Smooth muscle cell (in vitro differentiated cells): ENCODE results near the gene FCN2. TPM values are rescaled to one million over a fixed set of nuclear protein-coding genes. Genes with fewer than 3 reads are reported as not detected.

Experiments used
- DNase-seq: peaks from one replicate; lab custom pipeline; 2025; ENCODE audit not compliant: unreplicated experiment; lab: John Stamatoyannopoulos, UW
- H2AFZ ChIP-seq: fragments of 200-600 bp; sonication (generic); 2 replicates; pipeline ENCODE4 v1.6.0; 2016; ENCODE audit warnings: antibody characterized with exemption, low read depth, mild to moderate bottlenecking
- H3F3A ChIP-seq: fragments of 200-600 bp; sonication (generic); 2 replicates; pipeline ENCODE4 v1.6.0; 2017; ENCODE audit warnings: antibody characterized with exemption, low read depth
- H3K27ac ChIP-seq: fragments of 200-600 bp; sonication (generic); 2 replicates; pipeline ENCODE4 v1.5.1; 2016; ENCODE audit warnings: low read depth, mild to moderate bottlenecking
- H3K27me3 ChIP-seq: fragments of 200-600 bp; sonication (generic); 2 replicates; pipeline ENCODE4 v1.6.1; 2016; ENCODE audit warnings: low read depth, mild to moderate bottlenecking
- H3K36me3 ChIP-seq: fragments of 200-600 bp; sonication (generic); 2 replicates; pipeline ENCODE4 v1.5.1; 2016; ENCODE audit warnings: low read depth
- H3K4me1 ChIP-seq: fragments of 200-600 bp; sonication (generic); 2 replicates; pipeline ENCODE4 v1.5.1; 2016; ENCODE audit warnings: low read depth
- H3K4me2 ChIP-seq: fragments of 200-600 bp; sonication (generic); 2 replicates; pipeline ENCODE4 v1.6.0; 2016; ENCODE audit warnings: mild to moderate bottlenecking
- H3K4me3 ChIP-seq: fragments of 200-600 bp; sonication (generic); 2 replicates; pipeline ENCODE4 v1.5.1; 2016; ENCODE audit warnings: mild to moderate bottlenecking
- H3K79me2 ChIP-seq: fragments of 200-600 bp; sonication (generic); 2 replicates; pipeline ENCODE4 v1.6.0; 2016; ENCODE audit warnings: low read depth, mild to moderate bottlenecking
- H3K9ac ChIP-seq: fragments of 200-600 bp; sonication (generic); 2 replicates; pipeline ENCODE4 v1.6.0; 2016; ENCODE audit warnings: low read depth
- H3K9me3 ChIP-seq: fragments of 200-600 bp; sonication (generic); replicated peaks from 2 replicates; pipeline ENCODE4 v1.5.1; 2016; ENCODE audit warnings: low read depth
- H4K20me1 ChIP-seq: fragments of 200-600 bp; sonication (generic); 2 replicates; pipeline ENCODE4 v1.6.0; 2016; ENCODE audit warnings: low read depth
- WGBS: methylation state at CpG from one replicate; pipeline ENCODE4 v1.1.7; 2016; ENCODE audit warnings: low lambda C conversion rate; 5-methylcytosine and 5-hydroxymethylcytosine counted together
- polyA plus RNA-seq: library from polyadenylated mRNA; unstranded; fragments of >200 nt; fragmentation: Nextera tagmentation; extraction: Ambion mirVana; gene quantifications from 2 replicates; pipeline ENCODE4 v1.2.1, GENCODE V29; 2016
- total RNA-seq: library from RNA; depleted of rRNA; stranded (reverse); fragments of >200 nt; gene quantifications from 2 replicates; pipeline ENCODE4 v1.2.3, GENCODE V29; 2014
- TF ChIP-seq, protein P1 (sequence below): fragments of 200-600 bp; sonication (generic); IDR thresholded peaks from 2 replicates; pipeline ENCODE4 v1.5.1; 2017; ENCODE audit warnings: borderline replicate concordance, mild to moderate bottlenecking, antibody characterized with exemption; ENCODE audit not compliant: insufficient read depth, poor library complexity, severe bottlenecking

FCN2 gene
- total and polyA plus RNA-seq, 2 experiments from 2014 or later = not detected

DNA sequence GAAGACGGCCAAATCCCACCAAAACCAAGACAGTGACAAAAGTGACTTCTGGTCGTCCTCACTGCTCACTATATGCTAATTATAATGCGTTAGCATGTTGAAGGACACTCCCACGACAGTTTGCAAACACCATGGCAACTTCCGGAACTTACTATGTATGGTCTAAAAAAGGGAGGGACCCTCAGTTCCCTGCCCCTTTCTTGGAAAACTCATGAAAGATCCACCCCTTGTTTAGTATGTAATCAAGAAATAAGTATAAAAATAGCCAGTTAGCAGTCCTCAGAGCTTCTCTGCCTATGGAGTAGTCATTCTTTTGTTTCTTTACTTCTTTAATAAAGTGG, 9.5 kb downstream of the FCN2 start:
- H3K79me2 ChIP-seq = no peaks in the 10 kb centered on the region
- no peak for DNase-seq
- H3K27me3 ChIP-seq = no peaks in the 10 kb centered on the region
- no peak overlapping the region for H3K9ac ChIP-seq
- H2AFZ ChIP-seq = no peak overlapping the region
- TF ChIP-seq, protein P1, sequence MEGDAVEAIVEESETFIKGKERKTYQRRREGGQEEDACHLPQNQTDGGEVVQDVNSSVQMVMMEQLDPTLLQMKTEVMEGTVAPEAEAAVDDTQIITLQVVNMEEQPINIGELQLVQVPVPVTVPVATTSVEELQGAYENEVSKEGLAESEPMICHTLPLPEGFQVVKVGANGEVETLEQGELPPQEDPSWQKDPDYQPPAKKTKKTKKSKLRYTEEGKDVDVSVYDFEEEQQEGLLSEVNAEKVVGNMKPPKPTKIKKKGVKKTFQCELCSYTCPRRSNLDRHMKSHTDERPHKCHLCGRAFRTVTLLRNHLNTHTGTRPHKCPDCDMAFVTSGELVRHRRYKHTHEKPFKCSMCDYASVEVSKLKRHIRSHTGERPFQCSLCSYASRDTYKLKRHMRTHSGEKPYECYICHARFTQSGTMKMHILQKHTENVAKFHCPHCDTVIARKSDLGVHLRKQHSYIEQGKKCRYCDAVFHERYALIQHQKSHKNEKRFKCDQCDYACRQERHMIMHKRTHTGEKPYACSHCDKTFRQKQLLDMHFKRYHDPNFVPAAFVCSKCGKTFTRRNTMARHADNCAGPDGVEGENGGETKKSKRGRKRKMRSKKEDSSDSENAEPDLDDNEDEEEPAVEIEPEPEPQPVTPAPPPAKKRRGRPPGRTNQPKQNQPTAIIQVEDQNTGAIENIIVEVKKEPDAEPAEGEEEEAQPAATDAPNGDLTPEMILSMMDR = no peak
- no peaks in the 10 kb centered on the region for H3K4me1 ChIP-seq
- no peak overlapping the region for H3K4me3 ChIP-seq
- H3K36me3 ChIP-seq = no peaks in the 10 kb centered on the region
- H3K27ac ChIP-seq = no peak overlapping the region
- no peaks in the 10 kb centered on the region for H4K20me1 ChIP-seq
- WGBS = 92% methylated on average over 5 of the region's 5 CpGs
- H3F3A ChIP-seq = no peaks in the 10 kb centered on the region
- H3K4me2 ChIP-seq = no peak overlapping the region
- no peaks in the 10 kb centered on the region for H3K9me3 ChIP-seq

DNA sequence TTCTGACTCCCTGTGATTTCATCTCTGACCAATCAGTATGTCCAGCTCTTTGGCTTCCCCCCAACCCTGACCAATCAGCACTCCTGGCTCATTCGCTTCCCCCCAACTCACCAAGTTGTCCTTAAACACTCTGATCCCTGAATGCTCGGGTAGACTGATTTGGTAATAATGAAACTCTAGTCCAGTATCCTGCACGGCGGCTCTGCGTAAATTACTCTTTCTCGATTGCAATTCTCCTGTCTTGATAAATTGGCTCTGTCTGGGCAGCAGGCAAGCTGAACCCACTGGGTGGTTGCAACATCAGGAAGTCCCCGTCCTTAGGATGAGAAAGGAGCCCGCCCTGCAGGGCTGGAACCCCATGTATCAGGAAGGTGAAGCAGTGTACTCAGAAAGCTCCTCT, 10.4 kb downstream of the FCN2 start:
- no peaks in the 10 kb centered on the region for H3K4me1 ChIP-seq
- 90% methylated on average over 8 of the region's 8 CpGs for WGBS
- H3K27me3 ChIP-seq = no peaks in the 10 kb centered on the region
- no peak for DNase-seq
- H3K9me3 ChIP-seq = no peaks in the 10 kb centered on the region
- no peak overlapping the region for H3K9ac ChIP-seq
- TF ChIP-seq, protein P1 = no peak
- no peak overlapping the region for H3K4me2 ChIP-seq
- no peak overlapping the region for H3K4me3 ChIP-seq
- H3K79me2 ChIP-seq = no peaks in the 10 kb centered on the region
- no peaks in the 10 kb centered on the region for H3F3A ChIP-seq
- no peak overlapping the region for H3K27ac ChIP-seq
- H4K20me1 ChIP-seq = no peaks in the 10 kb centered on the region
- H2AFZ ChIP-seq = no peak overlapping the region
- H3K36me3 ChIP-seq = no peaks in the 10 kb centered on the region

DNA sequence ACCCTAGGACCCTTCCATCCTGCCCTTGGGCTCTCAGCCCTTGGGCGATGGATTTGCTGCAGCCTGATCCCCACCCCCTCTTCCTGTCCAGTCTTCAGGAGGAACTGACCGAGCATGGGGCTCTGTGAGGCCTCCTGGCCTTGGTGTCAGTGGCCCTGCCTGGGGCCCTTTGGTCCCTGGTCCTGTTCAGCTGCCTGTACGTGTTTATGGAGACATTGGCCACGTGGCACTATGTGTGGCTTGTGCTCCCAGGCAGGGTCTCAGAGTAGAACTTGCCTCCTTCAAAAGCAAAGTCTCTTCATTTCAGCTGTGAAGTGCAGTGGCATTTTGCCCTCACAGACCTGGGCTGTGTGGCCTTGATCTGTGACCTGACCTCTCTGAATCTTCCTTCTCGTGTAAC, 11.1 kb downstream of the FCN2 start:
- H3K4me3 ChIP-seq = no peak overlapping the region
- no peaks in the 10 kb centered on the region for H3K27me3 ChIP-seq
- H3K27ac ChIP-seq = no peak overlapping the region
- H4K20me1 ChIP-seq = no peaks in the 10 kb centered on the region
- no peak for DNase-seq
- no peaks in the 10 kb centered on the region for H3K9me3 ChIP-seq
- H2AFZ ChIP-seq = no peak overlapping the region
- H3K4me1 ChIP-seq = no peaks in the 10 kb centered on the region
- H3F3A ChIP-seq = no peaks in the 10 kb centered on the region
- 88% methylated on average over 5 of the region's 5 CpGs for WGBS
- H3K4me2 ChIP-seq = no peak overlapping the region
- no peaks in the 10 kb centered on the region for H3K79me2 ChIP-seq
- H3K36me3 ChIP-seq = no peaks in the 10 kb centered on the region
- no peak overlapping the region for H3K9ac ChIP-seq
- TF ChIP-seq, protein P1 = no peak

DNA sequence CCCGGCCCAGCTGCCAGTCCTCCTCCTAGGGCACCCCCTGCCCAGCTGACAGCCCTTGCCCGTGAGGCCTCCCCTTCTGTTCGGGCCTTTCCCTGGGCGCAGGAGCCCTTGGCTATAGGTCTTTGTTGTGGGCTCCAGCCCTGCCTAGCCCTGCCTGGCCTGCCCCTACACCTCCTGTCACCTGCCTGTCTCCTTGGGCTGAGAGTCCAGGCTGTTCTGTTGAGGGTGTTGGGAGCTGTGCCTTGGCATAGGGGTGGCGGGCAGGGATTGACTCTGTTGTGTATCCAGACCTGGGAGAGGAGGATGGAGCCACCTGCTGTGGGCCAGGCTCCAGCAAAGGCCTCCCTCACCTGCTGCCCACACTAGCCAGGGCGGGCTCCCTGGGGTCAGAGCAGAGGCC, 11.6 kb downstream of the FCN2 start:
- H3K79me2 ChIP-seq = no peaks in the 10 kb centered on the region
- H3K4me2 ChIP-seq = no peak overlapping the region
- 88% methylated on average over 6 of the region's 6 CpGs for WGBS
- no peak overlapping the region for H3K4me3 ChIP-seq
- H4K20me1 ChIP-seq = no peaks in the 10 kb centered on the region
- no peaks in the 10 kb centered on the region for H3K4me1 ChIP-seq
- no peaks in the 10 kb centered on the region for H3K9me3 ChIP-seq
- H3F3A ChIP-seq = no peaks in the 10 kb centered on the region
- no peak overlapping the region for H3K9ac ChIP-seq
- H3K27ac ChIP-seq = no peak overlapping the region
- H3K36me3 ChIP-seq = no peaks in the 10 kb centered on the region
- TF ChIP-seq, protein P1 = no peak
- no peaks in the 10 kb centered on the region for H3K27me3 ChIP-seq
- no peak for DNase-seq
- no peak overlapping the region for H2AFZ ChIP-seq
